Measurements from ENCODE around the gene LY9.

LY9 gene

DNA sequence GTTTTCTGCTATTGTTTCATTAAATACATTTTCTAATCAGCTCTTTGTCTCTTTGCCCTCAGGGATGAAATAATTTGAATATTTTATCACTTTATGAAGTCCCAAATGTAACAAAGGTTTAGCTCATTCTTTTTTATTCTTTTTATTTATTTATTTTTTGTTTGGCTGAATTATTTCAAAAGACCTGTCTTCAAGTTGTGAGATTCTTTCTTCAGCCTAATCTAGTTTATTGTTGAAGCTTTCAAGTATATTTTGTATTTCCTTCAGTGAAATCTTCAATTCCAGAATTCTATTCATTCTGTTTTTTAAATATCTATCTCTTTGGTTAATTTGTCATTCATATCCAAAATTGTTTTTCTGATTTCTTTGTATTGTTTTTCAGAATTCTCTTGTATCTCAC, 10.8 kb downstream of the LY9 start:
- TF ChIP-seq, protein P1, sequence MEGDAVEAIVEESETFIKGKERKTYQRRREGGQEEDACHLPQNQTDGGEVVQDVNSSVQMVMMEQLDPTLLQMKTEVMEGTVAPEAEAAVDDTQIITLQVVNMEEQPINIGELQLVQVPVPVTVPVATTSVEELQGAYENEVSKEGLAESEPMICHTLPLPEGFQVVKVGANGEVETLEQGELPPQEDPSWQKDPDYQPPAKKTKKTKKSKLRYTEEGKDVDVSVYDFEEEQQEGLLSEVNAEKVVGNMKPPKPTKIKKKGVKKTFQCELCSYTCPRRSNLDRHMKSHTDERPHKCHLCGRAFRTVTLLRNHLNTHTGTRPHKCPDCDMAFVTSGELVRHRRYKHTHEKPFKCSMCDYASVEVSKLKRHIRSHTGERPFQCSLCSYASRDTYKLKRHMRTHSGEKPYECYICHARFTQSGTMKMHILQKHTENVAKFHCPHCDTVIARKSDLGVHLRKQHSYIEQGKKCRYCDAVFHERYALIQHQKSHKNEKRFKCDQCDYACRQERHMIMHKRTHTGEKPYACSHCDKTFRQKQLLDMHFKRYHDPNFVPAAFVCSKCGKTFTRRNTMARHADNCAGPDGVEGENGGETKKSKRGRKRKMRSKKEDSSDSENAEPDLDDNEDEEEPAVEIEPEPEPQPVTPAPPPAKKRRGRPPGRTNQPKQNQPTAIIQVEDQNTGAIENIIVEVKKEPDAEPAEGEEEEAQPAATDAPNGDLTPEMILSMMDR (IDR thresholded peaks at IDR 0.05; ENCODE audit: low read depth, low read length, missing control alignments), result no peak
- Histone ChIP-seq H3K27ac (no peak overlapping the region), H3K27me3 (replicated peaks) (no peaks in the 10 kb centered on the region), H3K4me3 (ENCODE audit: low read depth, low read length) (no peak overlapping the region), H3K36me3 (replicated peaks) (no peaks in the 10 kb centered on the region)
- DNase-seq, result no peak
- in situ Hi-C loops (cut with HindIII; ENCODE audit: low pct_ligation_motif_present, low sequenced_read_pairs), result no loop called here

DNA sequence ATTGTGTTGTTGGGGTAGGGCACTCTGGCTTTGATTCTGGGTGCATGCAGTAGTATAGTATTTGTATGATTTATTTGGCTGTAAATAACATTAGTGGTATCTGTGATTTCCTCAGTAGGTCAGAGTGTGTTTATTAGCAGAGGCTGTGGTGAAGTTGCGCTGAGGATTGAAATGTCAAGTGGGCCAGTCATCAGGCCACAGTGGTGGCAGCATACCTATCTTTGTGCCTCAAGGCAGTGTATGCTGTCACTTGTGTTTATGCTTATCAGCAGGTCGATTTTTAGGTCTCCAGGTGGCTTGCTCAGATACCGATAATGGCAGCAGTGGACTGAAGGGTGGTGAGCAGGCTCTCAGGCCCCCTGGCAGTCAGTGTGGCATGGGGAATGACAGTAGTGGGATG, 11.3 kb downstream of the LY9 start:
- no peak overlapping the region for H3K27ac ChIP-seq
- H3K27me3 ChIP-seq (replicated peaks), result no peaks in the 10 kb centered on the region
- H3K4me3 ChIP-seq (ENCODE audit: low read depth, low read length), result no peak overlapping the region
- no peaks in the 10 kb centered on the region for H3K36me3 ChIP-seq (replicated peaks)
- no peak for DNase-seq
- TF ChIP-seq, protein P1 (IDR thresholded peaks at IDR 0.05; ENCODE audit: low read depth, low read length, missing control alignments), result no peak
- in situ Hi-C loops (cut with HindIII; ENCODE audit: low pct_ligation_motif_present, low sequenced_read_pairs), result no loop called here

GRCh38 chr1:160807738-160808137, 11.8 kb downstream of the LY9 start:
- Histone ChIP-seq H3K4me3 (ENCODE audit: low read depth, low read length) (no peak overlapping the region), H3K36me3 (replicated peaks) (no peaks in the 10 kb centered on the region), H3K27ac (no peak overlapping the region), H3K27me3 (replicated peaks) (no peaks in the 10 kb centered on the region)
- in situ Hi-C loops (cut with HindIII; ENCODE audit: low pct_ligation_motif_present, low sequenced_read_pairs), result no loop called here
- TF ChIP-seq, protein P1 (IDR thresholded peaks at IDR 0.05; ENCODE audit: low read depth, low read length, missing control alignments), result no peak
- DNase-seq, result no peak

DNA sequence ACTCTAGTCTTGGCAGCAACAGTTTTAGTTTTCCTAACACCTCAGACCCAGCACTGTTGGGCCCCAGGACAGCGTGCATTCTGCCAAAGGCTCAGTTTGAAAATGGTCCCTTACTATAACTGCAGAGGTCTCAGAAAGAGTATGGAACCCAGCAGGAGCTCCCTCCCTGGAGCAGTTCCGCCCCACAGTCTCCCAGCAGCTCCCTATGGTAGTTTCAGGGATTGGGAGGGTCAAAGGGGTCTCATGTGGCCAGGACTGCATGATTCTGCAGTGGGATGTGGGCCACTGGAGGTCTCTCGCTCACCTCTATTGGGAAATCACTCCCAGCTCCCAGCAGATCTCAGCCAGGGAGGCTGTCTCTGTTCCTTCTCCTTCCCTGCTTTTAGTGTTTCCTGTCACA, 12.3 kb downstream of the LY9 start:
- no peak overlapping the region for H3K27ac ChIP-seq
- in situ Hi-C loops (cut with HindIII; ENCODE audit: low pct_ligation_motif_present, low sequenced_read_pairs), result no loop called here
- H3K4me3 ChIP-seq (ENCODE audit: low read depth, low read length), result no peak overlapping the region
- TF ChIP-seq, protein P1 (IDR thresholded peaks at IDR 0.05; ENCODE audit: low read depth, low read length, missing control alignments), result no peak
- H3K36me3 ChIP-seq (replicated peaks), result no peaks in the 10 kb centered on the region
- H3K27me3 ChIP-seq (replicated peaks), result no peaks in the 10 kb centered on the region
- DNase-seq, result no peak

- no peak for DNase-seq
- no peak overlapping the region for H3K4me3 ChIP-seq (ENCODE audit: low read depth, low read length)
- no peak overlapping the region for H3K27ac ChIP-seq
- in situ Hi-C loops (cut with HindIII; ENCODE audit: low pct_ligation_motif_present, low sequenced_read_pairs), result no loop called here
- TF ChIP-seq, protein P1 (IDR thresholded peaks at IDR 0.05; ENCODE audit: low read depth, low read length, missing control alignments), result no peak
- H3K27me3 ChIP-seq (replicated peaks), result no peaks in the 10 kb centered on the region
- H3K36me3 ChIP-seq (replicated peaks), result no peaks in the 10 kb centered on the region
Observed at GRCh38 chr1:160810486-160810885, 14.5 kb downstream of the LY9 start.

- in situ Hi-C loops (cut with HindIII; ENCODE audit: low pct_ligation_motif_present, low sequenced_read_pairs), result no loop called here
- TF ChIP-seq, protein P1 (IDR thresholded peaks at IDR 0.05; ENCODE audit: low read depth, low read length, missing control alignments), result no peak
- Histone ChIP-seq H3K36me3 (replicated peaks) (no peaks in the 10 kb centered on the region), H3K27ac (no peak overlapping the region), H3K27me3 (replicated peaks) (no peaks in the 10 kb centered on the region), H3K4me3 (ENCODE audit: low read depth, low read length) (no peak overlapping the region)
- DNase-seq, result no peak
Observed at GRCh38 chr1:160811147-160811546, 15.2 kb downstream of the LY9 start.

Measured in brain microvascular endothelial cell (primary cell).